Jurkat, Clone E6-1 (cell line): ENCODE data around the gene RNF138. TPM values are rescaled to one million over a fixed set of nuclear protein-coding genes. Genes with fewer than 3 reads are reported as not detected.
"Not testable (repeated sequence)": the region's sequence is repeated elsewhere in the genome, so short reads cannot be mapped to it uniquely, and the experiment has no call there.

Experiments used
- DNase-seq: peaks from one replicate; pipeline ENCODE4 v3.0.0-alpha.2; 2011; ENCODE audit warnings: low read depth, low spot score
- H3K4me3 ChIP-seq: 2 replicates; pipeline ENCODE4 v1.5.1; 2011; ENCODE audit warnings: mild to moderate bottlenecking, low read length, control low read depth, moderate library complexity
- polyA plus RNA-seq: library from polyadenylated mRNA; unstranded; fragments of >200 nt; gene quantifications from one replicate; pipeline ENCODE4 v1.2.1, GENCODE V29; 2012; ENCODE audit warnings: missing spikeins; ENCODE audit not compliant: insufficient read length, insufficient read depth

Gene RNF138
- 77.2 TPM for polyA plus RNA-seq

- H3K4me3 ChIP-seq = peak within 1 kb of the TSS; percentile 81
- peak; percentile 88 for DNase-seq
Measured at GRCh38 chr18:32091724-32092421, at the start of gene RNF138. RNF138 (plus strand) TSS chr18:32091874; CDS start chr18:32092777, 903 bp downstream.

DNA sequence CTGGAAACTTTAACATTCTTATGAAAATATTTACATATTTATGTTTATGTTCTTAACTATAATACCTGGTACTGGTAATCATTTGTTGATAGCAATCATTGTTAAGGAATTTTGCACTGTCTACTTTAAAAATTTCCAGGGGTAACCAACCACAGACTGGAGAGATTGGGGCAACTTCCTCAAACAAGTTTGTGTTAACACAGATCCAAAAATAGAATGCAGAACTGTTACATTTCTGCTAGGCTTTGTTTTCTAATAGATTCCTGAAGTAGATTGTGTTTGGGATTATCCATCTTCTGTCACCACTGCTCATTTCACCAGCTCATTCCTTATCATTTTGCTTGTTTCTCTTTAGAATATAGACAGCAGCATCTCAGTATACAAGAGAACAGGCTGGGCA, 49.3 kb upstream of the RNF138 start:
- DNase-seq = no peak

GRCh38 chr18:32048507-32049091, 43.1 kb upstream of the RNF138 start:
- DNase-seq = no peak

More for the DNA sequence above, 49.3 kb upstream of the RNF138 start:
- H3K4me3 ChIP-seq = no peak overlapping the region

GRCh38 chr18:32049393-32050171, 42.1 kb upstream of the RNF138 start:
- peak; percentile 53 for DNase-seq
- no peak overlapping the region for H3K4me3 ChIP-seq

More at GRCh38 chr18:32048507-32049091, 43.1 kb upstream of the RNF138 start:
- no peak overlapping the region for H3K4me3 ChIP-seq

DNA sequence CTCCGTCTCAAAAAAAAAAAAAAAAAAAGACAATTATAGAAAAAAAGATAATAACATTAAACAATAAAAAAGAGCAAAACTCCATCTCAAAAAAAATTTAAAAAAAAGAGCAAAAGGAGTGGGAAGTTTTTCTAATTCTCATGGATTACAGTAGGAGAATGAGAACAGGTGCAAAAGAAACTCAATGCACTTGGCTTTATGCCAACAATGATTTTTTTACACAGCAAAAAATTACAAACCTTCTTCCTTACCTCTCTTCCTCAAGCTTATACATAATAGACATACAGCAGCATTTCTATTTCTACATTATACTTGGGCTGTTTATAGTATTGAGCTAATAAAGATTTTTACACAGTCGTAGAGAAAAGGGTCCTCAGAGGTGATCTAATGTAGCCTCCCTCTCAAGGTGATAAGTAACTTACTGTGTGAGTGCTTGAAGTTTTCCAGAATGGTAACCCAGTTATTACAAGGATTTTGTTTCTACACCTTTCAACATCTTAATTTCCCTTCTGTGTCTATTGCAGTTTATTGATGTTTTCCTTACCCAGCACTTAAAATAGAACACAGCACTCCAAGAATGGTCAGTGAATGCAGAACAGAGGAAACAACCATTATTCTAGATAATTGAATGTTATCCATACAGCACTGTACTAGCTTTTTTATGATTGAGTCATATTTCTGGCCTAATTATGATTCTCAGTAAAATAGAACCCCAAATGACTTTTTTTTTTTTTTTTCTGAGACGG, 34.9 kb upstream of the RNF138 start:
- DNase-seq = no peak
- H3K4me3 ChIP-seq = no peak overlapping the region

DNA sequence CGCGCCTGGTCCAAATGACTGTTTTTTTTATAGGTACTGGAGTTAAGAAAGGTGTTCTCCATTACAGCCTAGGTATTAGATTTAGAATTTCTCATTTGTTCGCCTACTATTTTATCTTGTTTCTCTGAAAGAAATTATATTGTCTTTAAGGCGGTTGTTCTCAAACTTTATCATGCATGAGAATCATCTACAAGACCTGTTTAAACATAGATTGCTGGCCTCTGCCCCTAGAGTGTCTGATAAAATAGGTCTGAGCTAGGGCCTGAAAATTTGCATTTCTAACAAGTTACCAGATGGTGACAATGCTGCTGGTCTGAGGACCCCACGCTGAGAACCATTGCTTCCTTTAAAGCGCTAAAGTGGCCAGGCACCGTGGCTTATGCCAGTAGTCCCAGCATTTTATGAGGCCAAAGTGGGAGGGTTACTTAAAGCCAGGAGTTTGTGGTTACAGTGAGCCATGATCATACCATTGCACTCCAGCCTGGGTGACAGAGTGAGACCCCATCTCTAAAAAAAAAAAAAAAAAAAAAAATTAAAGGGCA, 34.0 kb upstream of the RNF138 start:
- no peak for DNase-seq
- no peak overlapping the region for H3K4me3 ChIP-seq

DNA sequence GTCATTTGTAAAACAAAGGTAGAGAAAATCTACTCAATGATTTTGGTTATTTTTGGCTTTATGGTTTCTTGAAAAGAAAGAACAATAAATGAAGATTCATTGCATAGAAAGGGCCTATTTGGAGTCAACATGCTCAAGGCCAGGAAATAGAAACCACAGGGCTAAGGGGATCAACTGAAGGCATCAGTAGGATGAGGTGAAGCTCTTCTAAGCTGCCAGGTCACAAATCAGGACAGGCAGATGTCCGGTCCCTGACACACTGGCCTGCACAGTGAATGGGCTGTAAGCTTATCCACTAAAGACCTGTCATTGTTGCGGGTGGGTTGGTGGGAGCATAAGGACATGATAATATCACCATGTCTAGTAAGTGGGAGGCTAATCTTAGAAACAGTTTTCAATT, 31.6 kb upstream of the RNF138 start:
- H3K4me3 ChIP-seq = no peak overlapping the region
- DNase-seq = peak; percentile 14

- no peak overlapping the region for H3K4me3 ChIP-seq
- no peak for DNase-seq
Measured at GRCh38 chr18:32067375-32068167, 24.1 kb upstream of the RNF138 start.

DNA sequence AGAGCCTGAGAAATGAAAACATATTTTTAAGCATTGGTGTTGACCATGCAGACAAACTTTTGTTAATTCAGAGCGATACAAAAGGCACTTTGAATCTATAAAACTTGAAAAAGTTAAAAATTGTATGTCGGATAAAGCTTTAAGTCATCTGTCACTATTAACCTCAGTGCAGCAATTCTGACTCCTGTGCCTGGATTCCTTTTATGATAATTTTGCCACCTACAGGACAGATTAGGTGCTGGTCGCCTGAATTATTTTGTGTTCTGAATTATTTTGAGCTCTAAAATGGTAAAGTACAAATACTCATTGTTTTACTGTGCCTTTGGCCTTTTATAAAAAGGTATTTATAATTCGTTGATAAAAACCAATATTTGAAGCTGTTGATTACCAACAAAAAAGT, 19.4 kb upstream of the RNF138 start:
- peak; percentile 45 for DNase-seq
- no peak overlapping the region for H3K4me3 ChIP-seq

DNA sequence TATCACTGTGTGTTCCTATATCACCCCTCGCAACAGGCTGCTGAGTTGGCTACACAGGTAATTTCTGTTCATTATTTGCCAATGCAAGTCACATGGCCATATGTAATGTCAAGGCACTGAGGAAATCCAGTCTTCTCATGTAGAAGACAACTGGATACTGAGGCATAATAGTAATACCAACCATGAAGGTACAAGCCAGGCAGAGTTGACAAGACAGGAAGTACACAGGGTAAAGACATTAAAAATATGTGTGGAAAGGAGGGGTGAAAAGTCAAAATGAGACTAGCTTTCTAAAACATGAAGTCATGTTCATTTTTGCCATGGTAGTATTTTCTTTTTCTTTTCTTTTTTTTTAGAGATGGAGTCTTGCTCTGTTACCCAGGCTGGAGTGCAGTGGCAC, 17.5 kb upstream of the RNF138 start:
- DNase-seq = no peak
- H3K4me3 ChIP-seq = no peak overlapping the region

GRCh38 chr18:32078845-32079244, 12.8 kb upstream of the RNF138 start:
- DNase-seq = no peak
- no peak overlapping the region for H3K4me3 ChIP-seq

- no peak for DNase-seq
- no peak overlapping the region for H3K4me3 ChIP-seq
Measured at GRCh38 chr18:32081881-32082280, 9.8 kb upstream of the RNF138 start.

- DNase-seq = no peak
- no peak overlapping the region for H3K4me3 ChIP-seq
Measured at GRCh38 chr18:32083781-32084180, 7.9 kb upstream of the RNF138 start.

- H3K4me3 ChIP-seq = no peak overlapping the region
- no peak for DNase-seq
Measured at GRCh38 chr18:32086881-32087280, 4.8 kb upstream of the RNF138 start.

DNA sequence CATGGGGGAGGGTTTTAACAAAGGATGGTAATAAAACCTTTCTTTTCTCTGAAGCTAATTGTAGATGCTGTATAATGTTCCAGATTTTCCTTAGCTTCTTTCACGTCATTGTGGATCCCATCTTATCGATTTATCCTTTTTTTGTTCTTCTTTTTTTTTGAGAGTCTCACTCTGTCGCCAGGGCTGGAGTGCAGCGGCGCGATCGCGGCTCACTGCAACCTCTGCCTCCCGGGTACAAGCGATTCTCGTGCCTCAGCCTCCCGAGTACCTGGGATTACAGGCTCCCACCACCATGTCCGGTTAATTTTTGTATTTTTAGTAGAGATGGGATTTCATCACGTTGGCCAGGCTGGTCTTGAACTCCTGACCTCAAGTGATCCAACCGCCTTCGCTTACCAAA, 843 bp upstream of the RNF138 start:
- H3K4me3 ChIP-seq, DNase-seq: not testable (repeated sequence)

DNA sequence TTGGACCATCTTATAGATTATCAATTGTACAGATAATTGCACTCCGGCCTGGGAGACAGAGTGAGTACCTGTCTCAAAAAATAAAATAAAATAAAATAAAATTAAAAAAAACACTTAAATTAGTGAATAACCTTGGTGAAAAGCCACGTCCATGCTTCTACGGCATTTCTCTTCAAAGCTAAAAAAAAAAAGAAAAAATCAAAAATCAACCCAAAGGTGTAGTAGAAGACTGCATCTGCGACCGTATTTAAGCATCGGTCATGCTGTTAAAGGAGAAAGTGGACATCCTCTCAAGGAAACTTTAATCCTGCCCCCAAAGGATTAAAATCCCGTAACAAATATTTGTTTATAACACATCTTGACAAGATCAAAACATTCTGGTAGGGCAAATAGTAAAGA, 350 bp upstream of the RNF138 start:
- no peak for DNase-seq
- peak overlapping the region; percentile 65 for H3K4me3 ChIP-seq

GRCh38 chr18:32092422-32093101, 888 bp downstream of the RNF138 start:
- DNase-seq = peak; percentile 93
- peak overlapping the region; percentile 81 for H3K4me3 ChIP-seq

DNA sequence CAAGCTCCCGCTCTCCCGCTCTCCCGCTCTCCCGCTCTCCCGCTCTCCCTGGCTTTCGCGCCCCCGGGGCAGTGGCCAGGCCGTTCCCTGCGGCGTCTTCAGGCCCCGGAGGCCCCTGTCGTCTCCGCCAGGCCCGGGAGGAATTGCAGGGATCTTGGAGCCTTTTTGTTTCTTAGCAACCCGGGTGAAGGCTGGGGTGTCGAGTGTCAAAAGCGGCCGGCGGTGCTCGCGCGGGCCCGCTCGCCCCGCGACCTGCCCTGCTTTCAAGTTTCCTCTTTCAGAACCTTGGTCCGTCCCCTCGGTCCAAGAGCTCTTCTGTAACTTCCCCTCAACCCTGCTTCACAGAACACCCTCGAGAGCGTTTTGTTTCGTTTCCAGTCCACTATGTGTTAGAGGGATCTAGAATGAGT, 1.4 kb downstream of the RNF138 start:
- peak overlapping the region; percentile 81 for H3K4me3 ChIP-seq
- no peak for DNase-seq
